K562 (cell line): ENCODE results near the gene FGF21. TPM values are rescaled to one million over a fixed set of nuclear protein-coding genes. Genes with fewer than 3 reads are reported as not detected.
A peak's percentile ranks its signal among the peaks of the same experiment; 100 is the strongest.

Experiments
- CEBPB ChIP-seq: fragments of 450-650 bp; IDR thresholded peaks from 2 replicates; pipeline ENCODE4 v1.6.1; 2016; ENCODE audit warnings: missing genetic modification characterization, missing compliant biosample characterization
- CHD4 ChIP-seq: fragments of 200-600 bp; sonication (generic); IDR thresholded peaks from 3 replicates; pipeline ENCODE4 v1.6.1; 2012; ENCODE audit warnings: low read depth, mild to moderate bottlenecking, mixed read lengths, low read length, inconsistent platforms; ENCODE audit not compliant: insufficient read depth, insufficient replicate concordance, poor library complexity, severe bottlenecking
- HCFC1 ChIP-seq: IDR thresholded peaks from 2 replicates; pipeline ENCODE4 v1.6.1; 2012; ENCODE audit warnings: low read depth, low read length, improper control_type of control experiment
- KAT8 ChIP-seq: fragments of 450-650 bp; IDR thresholded peaks from 2 replicates; pipeline ENCODE4 v1.6.1; 2016; ENCODE audit warnings: low read depth, mild to moderate bottlenecking
- POLR2B ChIP-seq: fragments of 450-650 bp; IDR thresholded peaks from 2 replicates; pipeline ENCODE4 v1.6.1; 2018; ENCODE audit warnings: low read depth; ENCODE audit not compliant: partially characterized antibody
- RB1 ChIP-seq: fragments of 450-650 bp; IDR thresholded peaks from 2 replicates; pipeline ENCODE4 v1.6.1; 2017; ENCODE audit warnings: low read depth, mild to moderate bottlenecking
- SMAD1 ChIP-seq: fragments of 150-350 bp; IDR thresholded peaks from 2 replicates; pipeline ENCODE4 v1.6.1; 2014; ENCODE audit warnings: low read length, low read depth; ENCODE audit not compliant: partially characterized antibody
- YY1 ChIP-seq, 3 experiments: IDR thresholded peaks; 2 replicates each; pipeline ENCODE4 v1.6.1; 2011; ENCODE audit warnings: low read length in 2 of 3, mild to moderate bottlenecking in 2 of 3, moderate library complexity in 2 of 3, borderline replicate concordance in 1 of 3, control low read depth in 1 of 3, low read depth in 1 of 3; ENCODE audit not compliant: insufficient read depth in 3 of 3, insufficient replicate concordance in 2 of 3, control insufficient read depth in 1 of 3, insufficient read length in 1 of 3; ENCODE audit errors: extremely low read depth in 1 of 3
- ZC3H4 ChIP-seq: sonication (generic); formaldehyde crosslinking; IDR thresholded peaks from 2 replicates; pipeline ENCODE4 v1.9.0; 2021; ENCODE audit warnings: missing genetic modification reagents, borderline replicate concordance
- ZNF121 ChIP-seq: sonication (generic); formaldehyde crosslinking; conservative IDR thresholded peaks from 2 replicates; pipeline ENCODE4 v1.8.0; 2022; ENCODE audit warnings: missing genetic modification reagents
- ZNF444 ChIP-seq: fragments of 250-450 bp; sonication (Bioruptor Pico); IDR thresholded peaks from 2 replicates; pipeline ENCODE4 v1.4.0; 2020; ENCODE audit warnings: mild to moderate bottlenecking, moderate library complexity
- polyA plus RNA-seq, 8 experiments: library from polyadenylated mRNA; depleted of rRNA in 4 of 8; stranded (reverse) in 5 of 8; unstranded in 3 of 8; fragments of >200 nt; fragmentation: Nextera tagmentation in 2 of 8; fragmentation: Illumina TruSeq in 1 of 8; extraction: Ambion mirVana in 2 of 8; extraction: Trizol in 1 of 8; gene quantifications; 2 replicates each; pipeline versions ENCODE4 v1.2.1 to v1.2.3, GENCODE V29; 2011 to 2014; ENCODE audit warnings: inconsistent platforms in 1 of 8, missing spikeins in 1 of 8
- total RNA-seq, 7 experiments: library from RNA; depleted of rRNA in 6 of 7; stranded (reverse); fragments of >200 nt in 6 of 7; fragmentation: Illumina TruSeq in 2 of 7; extraction: Trizol in 2 of 7; gene quantifications; 2 replicates each; pipeline versions ENCODE4 v1.2.1 to v1.2.3, GENCODE V29; 2011 to 2021; ENCODE audit warnings: low replicate concordance in 1 of 7
- TF ChIP-seq, protein P1 (sequence below): sonication (generic); formaldehyde crosslinking; IDR thresholded peaks from 2 replicates; pipeline ENCODE4 v1.8.0; 2023; ENCODE audit warnings: mild to moderate bottlenecking, missing genetic modification reagents
- TF ChIP-seq, protein P2 (sequence below): fragments of 450-650 bp; conservative IDR thresholded peaks from 2 replicates; pipeline ENCODE4 v1.6.1; 2016; ENCODE audit warnings: missing genetic modification characterization, low read depth, mild to moderate bottlenecking, control low read depth, missing compliant biosample characterization
- TF ChIP-seq, protein P3 (sequence below): sonication (generic); formaldehyde crosslinking; IDR thresholded peaks from 2 replicates; pipeline ENCODE4 v1.4.0; 2020; ENCODE audit warnings: mild to moderate bottlenecking, missing genetic modification reagents

The FGF21 gene
- total and polyA plus RNA-seq, 9 of the 15 experiments (the other 6 are each of a cell fraction or from before 2014, with no cell fraction given) = 0.04 to 0.77 (median 0.09) TPM; not detected in 6

DNA sequence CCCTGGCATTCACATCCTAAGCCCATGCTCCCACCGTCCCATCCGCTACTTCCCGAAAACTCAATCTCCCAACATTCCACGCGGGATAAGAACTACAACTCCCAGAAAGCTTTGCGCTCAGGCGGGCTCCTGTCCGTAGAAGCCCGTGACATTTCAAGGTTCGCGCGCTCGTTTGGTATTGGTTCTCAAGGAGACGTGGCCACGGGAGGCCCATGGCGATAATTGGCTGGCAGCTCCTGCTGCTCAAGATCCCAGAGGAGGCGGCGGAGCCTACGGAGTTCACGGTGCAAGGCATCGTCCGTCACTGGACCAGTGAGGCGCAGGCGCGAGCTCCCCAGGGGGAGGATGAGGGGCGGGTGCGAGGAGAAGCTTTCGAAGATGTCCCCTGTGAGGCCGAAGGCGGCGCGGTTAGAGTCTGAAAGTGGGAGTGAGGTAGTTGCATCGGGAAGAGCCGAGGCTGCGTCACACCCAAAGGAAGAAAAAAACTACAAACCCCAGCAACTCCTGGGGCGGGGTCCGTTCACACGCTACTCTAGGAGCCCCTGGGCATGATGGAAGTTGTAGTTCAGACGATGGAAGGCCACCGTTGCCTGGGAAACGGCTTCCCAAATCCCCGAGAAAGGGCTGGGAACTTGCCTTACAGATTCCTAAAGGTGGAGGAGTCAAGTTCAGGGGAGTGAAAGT lies 34.6 kb upstream of the FGF21 start (continued):
- TF ChIP-seq, protein P1, sequence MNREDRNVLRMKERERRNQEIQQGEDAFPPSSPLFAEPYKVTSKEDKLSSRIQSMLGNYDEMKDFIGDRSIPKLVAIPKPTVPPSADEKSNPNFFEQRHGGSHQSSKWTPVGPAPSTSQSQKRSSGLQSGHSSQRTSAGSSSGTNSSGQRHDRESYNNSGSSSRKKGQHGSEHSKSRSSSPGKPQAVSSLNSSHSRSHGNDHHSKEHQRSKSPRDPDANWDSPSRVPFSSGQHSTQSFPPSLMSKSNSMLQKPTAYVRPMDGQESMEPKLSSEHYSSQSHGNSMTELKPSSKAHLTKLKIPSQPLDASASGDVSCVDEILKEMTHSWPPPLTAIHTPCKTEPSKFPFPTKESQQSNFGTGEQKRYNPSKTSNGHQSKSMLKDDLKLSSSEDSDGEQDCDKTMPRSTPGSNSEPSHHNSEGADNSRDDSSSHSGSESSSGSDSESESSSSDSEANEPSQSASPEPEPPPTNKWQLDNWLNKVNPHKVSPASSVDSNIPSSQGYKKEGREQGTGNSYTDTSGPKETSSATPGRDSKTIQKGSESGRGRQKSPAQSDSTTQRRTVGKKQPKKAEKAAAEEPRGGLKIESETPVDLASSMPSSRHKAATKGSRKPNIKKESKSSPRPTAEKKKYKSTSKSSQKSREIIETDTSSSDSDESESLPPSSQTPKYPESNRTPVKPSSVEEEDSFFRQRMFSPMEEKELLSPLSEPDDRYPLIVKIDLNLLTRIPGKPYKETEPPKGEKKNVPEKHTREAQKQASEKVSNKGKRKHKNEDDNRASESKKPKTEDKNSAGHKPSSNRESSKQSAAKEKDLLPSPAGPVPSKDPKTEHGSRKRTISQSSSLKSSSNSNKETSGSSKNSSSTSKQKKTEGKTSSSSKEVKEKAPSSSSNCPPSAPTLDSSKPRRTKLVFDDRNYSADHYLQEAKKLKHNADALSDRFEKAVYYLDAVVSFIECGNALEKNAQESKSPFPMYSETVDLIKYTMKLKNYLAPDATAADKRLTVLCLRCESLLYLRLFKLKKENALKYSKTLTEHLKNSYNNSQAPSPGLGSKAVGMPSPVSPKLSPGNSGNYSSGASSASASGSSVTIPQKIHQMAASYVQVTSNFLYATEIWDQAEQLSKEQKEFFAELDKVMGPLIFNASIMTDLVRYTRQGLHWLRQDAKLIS (CRISPR knock-in tag) = no peak
- no peak for TF ChIP-seq CHD4
- peak; percentile 97 for TF ChIP-seq HCFC1
- no peak for TF ChIP-seq YY1 (IDR thresholded peaks at IDR 0.05; ENCODE audit: borderline replicate concordance in 1 of 3, control insufficient read depth in 1 of 3, extremely low read depth in 1 of 3, insufficient read depth in 3 of 3, insufficient read length in 1 of 3, insufficient replicate concordance in 2 of 3, low read depth in 1 of 3, low read length in 2 of 3)
- peak; percentile 48 for TF ChIP-seq POLR2B
- TF ChIP-seq CEBPB (tag) = no peak
- TF ChIP-seq SMAD1 = no peak
- no peak for TF ChIP-seq ZNF121
- TF ChIP-seq RB1 = peak; percentile 46; the same call in 1 of the 2 replicates
- TF ChIP-seq KAT8 = no peak
- TF ChIP-seq, protein P2, sequence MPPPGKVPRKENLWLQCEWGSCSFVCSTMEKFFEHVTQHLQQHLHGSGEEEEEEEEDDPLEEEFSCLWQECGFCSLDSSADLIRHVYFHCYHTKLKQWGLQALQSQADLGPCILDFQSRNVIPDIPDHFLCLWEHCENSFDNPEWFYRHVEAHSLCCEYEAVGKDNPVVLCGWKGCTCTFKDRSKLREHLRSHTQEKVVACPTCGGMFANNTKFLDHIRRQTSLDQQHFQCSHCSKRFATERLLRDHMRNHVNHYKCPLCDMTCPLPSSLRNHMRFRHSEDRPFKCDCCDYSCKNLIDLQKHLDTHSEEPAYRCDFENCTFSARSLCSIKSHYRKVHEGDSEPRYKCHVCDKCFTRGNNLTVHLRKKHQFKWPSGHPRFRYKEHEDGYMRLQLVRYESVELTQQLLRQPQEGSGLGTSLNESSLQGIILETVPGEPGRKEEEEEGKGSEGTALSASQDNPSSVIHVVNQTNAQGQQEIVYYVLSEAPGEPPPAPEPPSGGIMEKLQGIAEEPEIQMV = no peak
- TF ChIP-seq ZC3H4 (CRISPR knock-in tag) = no peak
- no peak for TF ChIP-seq ZNF444
- TF ChIP-seq, protein P3, sequence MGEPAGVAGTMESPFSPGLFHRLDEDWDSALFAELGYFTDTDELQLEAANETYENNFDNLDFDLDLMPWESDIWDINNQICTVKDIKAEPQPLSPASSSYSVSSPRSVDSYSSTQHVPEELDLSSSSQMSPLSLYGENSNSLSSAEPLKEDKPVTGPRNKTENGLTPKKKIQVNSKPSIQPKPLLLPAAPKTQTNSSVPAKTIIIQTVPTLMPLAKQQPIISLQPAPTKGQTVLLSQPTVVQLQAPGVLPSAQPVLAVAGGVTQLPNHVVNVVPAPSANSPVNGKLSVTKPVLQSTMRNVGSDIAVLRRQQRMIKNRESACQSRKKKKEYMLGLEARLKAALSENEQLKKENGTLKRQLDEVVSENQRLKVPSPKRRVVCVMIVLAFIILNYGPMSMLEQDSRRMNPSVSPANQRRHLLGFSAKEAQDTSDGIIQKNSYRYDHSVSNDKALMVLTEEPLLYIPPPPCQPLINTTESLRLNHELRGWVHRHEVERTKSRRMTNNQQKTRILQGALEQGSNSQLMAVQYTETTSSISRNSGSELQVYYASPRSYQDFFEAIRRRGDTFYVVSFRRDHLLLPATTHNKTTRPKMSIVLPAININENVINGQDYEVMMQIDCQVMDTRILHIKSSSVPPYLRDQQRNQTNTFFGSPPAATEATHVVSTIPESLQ (CRISPR knock-in tag) = 0 out of 2 replicates have a peak, but pooled peaks have one; percentile 35
